Measurements from ENCODE around the gene ETV4. TPM values are rescaled to one million over a fixed set of nuclear protein-coding genes. Genes with fewer than 3 reads are reported as not detected.

Gene ETV4
- total and polyA plus RNA-seq, 2 of the 13 experiments (the other 11 are each of a cell fraction or from before 2014, with no cell fraction given) = 128 to 330 TPM

DNA sequence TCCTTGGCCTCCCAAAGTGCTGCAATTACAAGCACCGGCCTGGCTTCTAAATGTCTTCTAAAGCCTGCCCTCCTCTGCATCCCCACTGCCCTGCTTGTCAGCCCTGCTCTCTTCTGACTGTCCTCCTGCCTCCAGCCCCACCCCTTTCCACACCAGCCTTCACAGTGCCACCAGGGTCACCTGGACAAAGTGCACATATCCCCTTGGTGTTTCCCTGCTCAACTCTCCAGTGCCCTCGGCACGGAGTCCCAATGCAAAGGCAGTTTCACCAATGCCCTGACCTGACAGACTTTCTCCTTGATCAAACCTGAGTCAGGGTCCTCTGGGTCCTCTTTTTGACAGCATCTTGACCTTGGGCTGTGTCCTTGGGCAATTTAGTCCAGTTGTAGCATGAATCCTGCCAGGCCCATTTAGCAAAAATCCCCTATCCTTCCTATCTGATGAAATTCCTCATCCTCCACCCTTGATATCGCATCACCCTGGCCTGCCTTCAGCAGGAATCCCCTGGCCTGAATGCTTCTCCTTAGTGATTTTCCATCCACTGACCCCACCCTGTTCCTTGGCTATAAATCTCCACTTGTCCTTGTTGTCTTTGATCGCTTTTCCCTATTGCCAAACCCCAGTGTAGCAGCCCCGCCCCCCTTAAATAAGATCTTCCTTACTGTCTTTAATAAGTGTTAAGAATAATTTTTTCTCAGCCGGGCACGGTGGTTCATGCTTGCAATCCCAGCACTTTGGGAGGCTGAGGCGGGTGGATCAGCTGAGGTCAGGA, 42.7 kb upstream of the ETV4 start (continued):
- TF ChIP-seq RXRB (CRISPR knock-in tag; IDR thresholded peaks at IDR 0.05; ENCODE audit: borderline replicate concordance) (peak; percentile 85; the same call in 1 of the 2 replicates), ZEB1 (IDR thresholded peaks at IDR 0.05; ENCODE audit: insufficient replicate concordance, low read depth) (no peak), NFKB2 (CRISPR knock-in tag; IDR thresholded peaks at IDR 0.05; ENCODE audit: borderline replicate concordance) (no peak), ZNF598 (CRISPR knock-in tag; IDR thresholded peaks at IDR 0.05; ENCODE audit: borderline replicate concordance) (0 out of 2 replicates have a peak, but pooled peaks have one; percentile 33), ZNF572 (CRISPR knock-in tag; IDR thresholded peaks at IDR 0.05) (no peak), RCOR2 (CRISPR knock-in tag; IDR thresholded peaks at IDR 0.05) (0 out of 2 replicates have a peak, but pooled peaks have one; percentile 32), DPF2 (CRISPR knock-in tag; IDR thresholded peaks at IDR 0.05; ENCODE audit: borderline replicate concordance, low read depth) (0 out of 2 replicates have a peak, but pooled peaks have one; percentile 57), ZBTB38 (CRISPR knock-in tag; IDR thresholded peaks at IDR 0.05) (peak; percentile 56; the same call in 1 of the 2 replicates), MIER2 (CRISPR knock-in tag; IDR thresholded peaks at IDR 0.05) (no peak), NAIF1 (CRISPR knock-in tag; IDR thresholded peaks at IDR 0.05; ENCODE audit: borderline replicate concordance) (no peak), ZNF234 (CRISPR knock-in tag; conservative IDR thresholded peaks at IDR 0.05) (no peak), MTA1 (CRISPR knock-in tag; IDR thresholded peaks at IDR 0.05; ENCODE audit: borderline replicate concordance) (peak; percentile 92; the same call in 1 of the 2 replicates), ZNF383 (CRISPR knock-in tag; IDR thresholded peaks at IDR 0.05; ENCODE audit: borderline replicate concordance) (no peak)
- TF ChIP-seq, protein P1, sequence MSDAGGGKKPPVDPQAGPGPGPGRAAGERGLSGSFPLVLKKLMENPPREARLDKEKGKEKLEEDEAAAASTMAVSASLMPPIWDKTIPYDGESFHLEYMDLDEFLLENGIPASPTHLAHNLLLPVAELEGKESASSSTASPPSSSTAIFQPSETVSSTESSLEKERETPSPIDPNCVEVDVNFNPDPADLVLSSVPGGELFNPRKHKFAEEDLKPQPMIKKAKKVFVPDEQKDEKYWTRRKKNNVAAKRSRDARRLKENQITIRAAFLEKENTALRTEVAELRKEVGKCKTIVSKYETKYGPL (CRISPR knock-in tag; IDR thresholded peaks at IDR 0.05) = no peak
- TF ChIP-seq, protein P2, sequence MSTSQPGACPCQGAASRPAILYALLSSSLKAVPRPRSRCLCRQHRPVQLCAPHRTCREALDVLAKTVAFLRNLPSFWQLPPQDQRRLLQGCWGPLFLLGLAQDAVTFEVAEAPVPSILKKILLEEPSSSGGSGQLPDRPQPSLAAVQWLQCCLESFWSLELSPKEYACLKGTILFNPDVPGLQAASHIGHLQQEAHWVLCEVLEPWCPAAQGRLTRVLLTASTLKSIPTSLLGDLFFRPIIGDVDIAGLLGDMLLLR (CRISPR knock-in tag; IDR thresholded peaks at IDR 0.05) = no peak
- TF ChIP-seq, protein P3, sequence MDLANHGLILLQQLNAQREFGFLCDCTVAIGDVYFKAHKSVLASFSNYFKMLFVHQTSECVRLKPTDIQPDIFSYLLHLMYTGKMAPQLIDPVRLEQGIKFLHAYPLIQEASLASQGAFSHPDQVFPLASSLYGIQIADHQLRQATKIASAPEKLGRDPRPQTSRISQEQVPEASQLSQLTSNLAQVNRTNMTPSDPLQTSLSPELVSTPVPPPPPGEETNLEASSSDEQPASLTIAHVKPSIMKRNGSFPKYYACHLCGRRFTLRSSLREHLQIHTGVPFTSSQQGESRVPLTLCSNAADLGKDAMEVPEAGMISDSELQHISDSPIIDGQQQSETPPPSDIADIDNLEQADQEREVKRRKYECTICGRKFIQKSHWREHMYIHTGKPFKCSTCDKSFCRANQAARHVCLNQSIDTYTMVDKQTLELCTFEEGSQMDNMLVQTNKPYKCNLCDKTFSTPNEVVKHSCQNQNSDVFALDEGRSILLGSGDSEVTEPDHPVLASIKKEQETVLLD (CRISPR knock-in tag; IDR thresholded peaks at IDR 0.05; ENCODE audit: low read depth) = no peak
- TF ChIP-seq, protein P4, sequence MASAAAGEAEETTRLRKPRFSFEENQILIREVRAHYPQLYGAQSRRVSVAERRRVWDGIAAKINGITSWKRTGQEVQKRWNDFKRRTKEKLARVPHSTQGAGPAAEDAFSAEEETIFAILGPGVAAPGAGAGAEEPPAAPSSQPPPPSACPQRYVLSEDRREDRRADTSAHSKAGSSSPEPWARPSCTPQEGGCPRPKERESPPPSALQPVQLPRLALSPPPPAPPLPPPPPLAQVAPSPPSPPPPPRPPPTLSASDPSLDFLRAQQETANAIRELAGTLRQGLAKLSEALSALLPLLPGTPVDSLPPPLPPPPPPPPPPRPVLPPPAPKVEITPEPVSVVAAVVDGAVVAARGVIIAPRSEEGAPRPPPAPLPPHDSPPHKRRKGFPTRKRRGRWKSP (CRISPR knock-in tag; IDR thresholded peaks at IDR 0.05) = no peak
- TF ChIP-seq, protein P5, sequence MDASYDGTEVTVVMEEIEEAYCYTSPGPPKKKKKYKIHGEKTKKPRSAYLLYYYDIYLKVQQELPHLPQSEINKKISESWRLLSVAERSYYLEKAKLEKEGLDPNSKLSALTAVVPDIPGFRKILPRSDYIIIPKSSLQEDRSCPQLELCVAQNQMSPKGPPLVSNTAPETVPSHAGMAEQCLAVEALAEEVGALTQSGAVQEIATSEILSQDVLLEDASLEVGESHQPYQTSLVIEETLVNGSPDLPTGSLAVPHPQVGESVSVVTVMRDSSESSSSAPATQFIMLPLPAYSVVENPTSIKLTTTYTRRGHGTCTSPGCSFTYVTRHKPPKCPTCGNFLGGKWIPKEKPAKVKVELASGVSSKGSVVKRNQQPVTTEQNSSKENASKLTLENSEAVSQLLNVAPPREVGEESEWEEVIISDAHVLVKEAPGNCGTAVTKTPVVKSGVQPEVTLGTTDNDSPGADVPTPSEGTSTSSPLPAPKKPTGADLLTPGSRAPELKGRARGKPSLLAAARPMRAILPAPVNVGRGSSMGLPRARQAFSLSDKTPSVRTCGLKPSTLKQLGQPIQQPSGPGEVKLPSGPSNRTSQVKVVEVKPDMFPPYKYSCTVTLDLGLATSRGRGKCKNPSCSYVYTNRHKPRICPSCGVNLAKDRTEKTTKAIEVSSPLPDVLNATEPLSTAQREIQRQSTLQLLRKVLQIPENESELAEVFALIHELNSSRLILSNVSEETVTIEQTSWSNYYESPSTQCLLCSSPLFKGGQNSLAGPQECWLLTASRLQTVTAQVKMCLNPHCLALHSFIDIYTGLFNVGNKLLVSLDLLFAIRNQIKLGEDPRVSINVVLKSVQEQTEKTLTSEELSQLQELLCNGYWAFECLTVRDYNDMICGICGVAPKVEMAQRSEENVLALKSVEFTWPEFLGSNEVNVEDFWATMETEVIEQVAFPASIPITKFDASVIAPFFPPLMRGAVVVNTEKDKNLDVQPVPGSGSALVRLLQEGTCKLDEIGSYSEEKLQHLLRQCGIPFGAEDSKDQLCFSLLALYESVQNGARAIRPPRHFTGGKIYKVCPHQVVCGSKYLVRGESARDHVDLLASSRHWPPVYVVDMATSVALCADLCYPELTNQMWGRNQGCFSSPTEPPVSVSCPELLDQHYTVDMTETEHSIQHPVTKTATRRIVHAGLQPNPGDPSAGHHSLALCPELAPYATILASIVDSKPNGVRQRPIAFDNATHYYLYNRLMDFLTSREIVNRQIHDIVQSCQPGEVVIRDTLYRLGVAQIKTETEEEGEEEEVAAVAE (CRISPR knock-in tag; IDR thresholded peaks at IDR 0.05; ENCODE audit: borderline replicate concordance) = no peak
- TF ChIP-seq, protein P6, sequence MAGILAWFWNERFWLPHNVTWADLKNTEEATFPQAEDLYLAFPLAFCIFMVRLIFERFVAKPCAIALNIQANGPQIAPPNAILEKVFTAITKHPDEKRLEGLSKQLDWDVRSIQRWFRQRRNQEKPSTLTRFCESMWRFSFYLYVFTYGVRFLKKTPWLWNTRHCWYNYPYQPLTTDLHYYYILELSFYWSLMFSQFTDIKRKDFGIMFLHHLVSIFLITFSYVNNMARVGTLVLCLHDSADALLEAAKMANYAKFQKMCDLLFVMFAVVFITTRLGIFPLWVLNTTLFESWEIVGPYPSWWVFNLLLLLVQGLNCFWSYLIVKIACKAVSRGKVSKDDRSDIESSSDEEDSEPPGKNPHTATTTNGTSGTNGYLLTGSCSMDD (CRISPR knock-in tag; IDR thresholded peaks at IDR 0.05) = no peak
